Mononuclear cell (primary cell): ENCODE data around the gene TIMD4. TPM values are rescaled to one million over a fixed set of nuclear protein-coding genes. Genes with fewer than 3 reads are reported as not detected.
"Not testable (repeated sequence)": the region's sequence is repeated elsewhere in the genome, so short reads cannot be mapped to it uniquely, and the experiment has no call there.

Experiments used
- H3K27me3 ChIP-seq: 2 replicates; pipeline ENCODE4 v1.6.0; 2011; ENCODE audit warnings: low read length, control low read depth; ENCODE audit not compliant: insufficient read depth
- H3K4me1 ChIP-seq: 2 replicates; pipeline ENCODE4 v1.5.1; 2011; ENCODE audit warnings: mild to moderate bottlenecking, low read length, control low read depth; ENCODE audit not compliant: insufficient read depth
- H3K4me3 ChIP-seq: 2 replicates; pipeline ENCODE4 v1.5.1; 2011; ENCODE audit warnings: mild to moderate bottlenecking, low read length, moderate library complexity
- H3K9me3 ChIP-seq: 2 replicates; pipeline ENCODE4 v1.5.1; 2011; ENCODE audit warnings: low read depth, mild to moderate bottlenecking, control low read depth, low read length
- total RNA-seq: library from RNA; depleted of rRNA; stranded (reverse); fragments of >200 nt; gene quantifications from one replicate; pipeline ENCODE4 v1.2.3, GENCODE V29; 2012

TIMD4 gene
- total RNA-seq, 1 donor, result 3.3 TPM

- not testable (repeated sequence) for H3K4me3 ChIP-seq, H3K27me3 ChIP-seq, H3K4me1 ChIP-seq, H3K9me3 ChIP-seq
These were observed 22.6 kb downstream of the TIMD4 start for GRCh38 chr5:156940462-156940861.

GRCh38 chr5:156936972-156937371 lies 26.1 kb downstream of the TIMD4 start:
- Histone ChIP-seq H3K4me1 (no peaks in the 10 kb centered on the region), H3K9me3 (no peaks in the 10 kb centered on the region), H3K27me3 (no peaks in the 10 kb centered on the region), H3K4me3 (no peak overlapping the region)

GRCh38 chr5:156934450-156935211 lies 28.4 kb downstream of the TIMD4 start:
- Histone ChIP-seq H3K4me1 (no peaks in the 10 kb centered on the region), H3K4me3 (no peak overlapping the region), H3K9me3 (no peaks in the 10 kb centered on the region), H3K27me3 (no peaks in the 10 kb centered on the region)

- Histone ChIP-seq H3K9me3 (no peaks in the 10 kb centered on the region), H3K4me3 (no peak overlapping the region), H3K4me1 (peaks cover 4% of the 10 kb centered on the region), H3K27me3 (no peaks in the 10 kb centered on the region)
These were observed 33.6 kb downstream of the TIMD4 start for GRCh38 chr5:156929366-156929948.

GRCh38 chr5:156927545-156927944 lies 35.5 kb downstream of the TIMD4 start:
- Histone ChIP-seq H3K4me1 (peaks cover 4% of the 10 kb centered on the region), H3K4me3 (no peak overlapping the region), H3K9me3 (no peaks in the 10 kb centered on the region), H3K27me3 (no peaks in the 10 kb centered on the region)

- peaks cover 16% of the 10 kb centered on the region for H3K4me1 ChIP-seq
- H3K27me3 ChIP-seq, H3K9me3 ChIP-seq, H3K4me3 ChIP-seq: not testable (repeated sequence)
These were observed 37.3 kb downstream of the TIMD4 start for GRCh38 chr5:156925767-156926166.

GRCh38 chr5:156922207-156922792 lies 40.7 kb downstream of the TIMD4 start:
- Histone ChIP-seq H3K9me3 (no peaks in the 10 kb centered on the region), H3K4me3 (no peak overlapping the region), H3K4me1 (peaks cover 12% of the 10 kb centered on the region), H3K27me3 (no peaks in the 10 kb centered on the region)

- Histone ChIP-seq H3K4me1 (peaks cover 12% of the 10 kb centered on the region), H3K9me3 (no peaks in the 10 kb centered on the region), H3K27me3 (no peaks in the 10 kb centered on the region), H3K4me3 (no peak overlapping the region)
These were observed 42.1 kb downstream of the TIMD4 start for GRCh38 chr5:156920861-156921431.

- Histone ChIP-seq H3K4me3 (no peak overlapping the region), H3K27me3 (no peaks in the 10 kb centered on the region), H3K4me1 (peaks cover 12% of the 10 kb centered on the region), H3K9me3 (no peaks in the 10 kb centered on the region)
These were observed 42.8 kb downstream of the TIMD4 start for GRCh38 chr5:156920042-156920860.

- no peaks in the 10 kb centered on the region for H3K9me3 ChIP-seq
- H3K4me1 ChIP-seq, result peaks cover 25% of the 10 kb centered on the region
- H3K27me3 ChIP-seq, result no peaks in the 10 kb centered on the region
- no peak overlapping the region for H3K4me3 ChIP-seq
These were observed 44.6 kb downstream of the TIMD4 start for GRCh38 chr5:156918311-156918845.

GRCh38 chr5:156914371-156914737 lies 48.7 kb downstream of the TIMD4 start:
- Histone ChIP-seq H3K27me3 (no peaks in the 10 kb centered on the region), H3K4me3 (no peak overlapping the region), H3K4me1 (peaks cover 21% of the 10 kb centered on the region), H3K9me3 (no peaks in the 10 kb centered on the region)

- Histone ChIP-seq H3K9me3 (no peaks in the 10 kb centered on the region), H3K4me3 (no peak overlapping the region), H3K4me1 (peaks cover 21% of the 10 kb centered on the region), H3K27me3 (no peaks in the 10 kb centered on the region)
These were observed 49.2 kb downstream of the TIMD4 start for GRCh38 chr5:156913719-156914370.

GRCh38 chr5:156913355-156913718 lies 49.7 kb downstream of the TIMD4 start:
- Histone ChIP-seq H3K9me3 (no peaks in the 10 kb centered on the region), H3K27me3 (no peaks in the 10 kb centered on the region), H3K4me1 (peaks cover 21% of the 10 kb centered on the region), H3K4me3 (no peak overlapping the region)

GRCh38 chr5:156912869-156913268 lies 50.2 kb downstream of the TIMD4 start:
- no peaks in the 10 kb centered on the region for H3K27me3 ChIP-seq
- no peaks in the 10 kb centered on the region for H3K9me3 ChIP-seq
- H3K4me1 ChIP-seq, result peaks cover 21% of the 10 kb centered on the region
- no peak overlapping the region for H3K4me3 ChIP-seq
